HepG2 (cell line): ENCODE results near the gene MAST1. TPM values are rescaled to one million over a fixed set of nuclear protein-coding genes. Genes with fewer than 3 reads are reported as not detected.

Experiments
- BRD4 ChIP-seq: sonication (generic); formaldehyde crosslinking; IDR thresholded peaks from 2 replicates; pipeline ENCODE4 v1.4.0; 2020; ENCODE audit warnings: missing genetic modification reagents
- CBX2 ChIP-seq, 2 experiments: fragments of 200-600 bp in 1 of 2; sonication (generic); formaldehyde crosslinking in 1 of 2; IDR thresholded peaks; 2 replicates each; pipeline versions ENCODE4 v1.7.0 to v1.8.1; 2018 to 2022; ENCODE audit warnings: low read depth in 2 of 2, low read length in 1 of 2, mild to moderate bottlenecking in 1 of 2, missing genetic modification reagents in 1 of 2
- DNMT1 ChIP-seq: sonication (generic); formaldehyde crosslinking; IDR thresholded peaks from 2 replicates; pipeline ENCODE4 v1.5.1; 2020; ENCODE audit warnings: mild to moderate bottlenecking, missing genetic modification reagents
- FOSL2 ChIP-seq: sonication (generic); formaldehyde crosslinking; IDR thresholded peaks from 2 replicates; pipeline ENCODE4 v1.4.0; 2020; ENCODE audit warnings: missing genetic modification reagents
- HOXA5 ChIP-seq: sonication (generic); formaldehyde crosslinking; IDR thresholded peaks from 2 replicates; pipeline ENCODE4 v1.4.0; 2020; ENCODE audit warnings: missing genetic modification reagents
- ISX ChIP-seq: sonication (generic); formaldehyde crosslinking; conservative IDR thresholded peaks from 2 replicates; pipeline ENCODE4 v1.5.0; 2020; ENCODE audit warnings: missing genetic modification reagents
- KAT2B ChIP-seq: fragments of 150-350 bp; IDR thresholded peaks from 2 replicates; pipeline ENCODE4 v1.6.1; 2014; ENCODE audit warnings: low read depth, low read length, borderline replicate concordance
- KDM1A ChIP-seq: IDR thresholded peaks from 2 replicates; pipeline ENCODE4 v1.6.1; 2016; ENCODE audit warnings: missing compliant biosample characterization
- NCOA2 ChIP-seq: sonication (generic); formaldehyde crosslinking; IDR thresholded peaks from 2 replicates; pipeline ENCODE4 v1.8.0; 2022; ENCODE audit warnings: inconsistent platforms
- NFATC3 ChIP-seq: sonication (generic); formaldehyde crosslinking; IDR thresholded peaks from 2 replicates; pipeline ENCODE4 v1.5.1; 2020; ENCODE audit warnings: mild to moderate bottlenecking, missing genetic modification reagents
- NONO ChIP-seq, 2 experiments: fragments of 450-650 bp in 1 of 2; sonication (generic) in 1 of 2; formaldehyde crosslinking in 1 of 2; IDR thresholded peaks in 1 of 2; conservative IDR thresholded peaks in 1 of 2; 2 replicates each; pipeline versions ENCODE4 v1.6.1 to v1.8.0; 2017 to 2022; ENCODE audit warnings: mild to moderate bottlenecking in 1 of 2, missing genetic modification reagents in 1 of 2, moderate library complexity in 1 of 2
- NR3C1 ChIP-seq: sonication (generic); formaldehyde crosslinking; IDR thresholded peaks from 2 replicates; pipeline ENCODE4 v1.4.0; 2020; ENCODE audit warnings: missing genetic modification reagents
- RFXANK ChIP-seq: IDR thresholded peaks from 2 replicates; pipeline ENCODE4 v1.6.1; 2016
- SAFB2 ChIP-seq: sonication (generic); formaldehyde crosslinking; IDR thresholded peaks from 2 replicates; pipeline ENCODE4 v1.5.1; 2020; ENCODE audit warnings: missing genetic modification reagents, low read depth, mild to moderate bottlenecking, borderline replicate concordance
- SIX1 ChIP-seq: sonication (generic); formaldehyde crosslinking; IDR thresholded peaks from 2 replicates; pipeline ENCODE4 v1.4.0; 2020; ENCODE audit warnings: missing genetic modification reagents, borderline replicate concordance
- SKI ChIP-seq: fragments of 450-650 bp; IDR thresholded peaks from one replicate; pipeline ENCODE4 v1.6.1; 2018; ENCODE audit warnings: mild to moderate bottlenecking; ENCODE audit not compliant: partially characterized antibody
- SPEN ChIP-seq: sonication (generic); formaldehyde crosslinking; IDR thresholded peaks from 2 replicates; pipeline ENCODE4 v1.5.1; 2020; ENCODE audit warnings: low read depth, mild to moderate bottlenecking, missing genetic modification reagents
- TBX2 ChIP-seq: sonication (generic); formaldehyde crosslinking; IDR thresholded peaks from 2 replicates; pipeline ENCODE4 v1.5.0; 2020; ENCODE audit warnings: missing genetic modification reagents, mild to moderate bottlenecking, borderline replicate concordance
- ZNF121 ChIP-seq: sonication (generic); formaldehyde crosslinking; IDR thresholded peaks from 2 replicates; pipeline ENCODE4 v1.5.0; 2020; ENCODE audit warnings: mild to moderate bottlenecking, missing genetic modification reagents
- ZNF441 ChIP-seq: sonication (generic); formaldehyde crosslinking; IDR thresholded peaks from 2 replicates; pipeline ENCODE4 v1.7.0; 2021; ENCODE audit warnings: missing genetic modification reagents, borderline replicate concordance
- ZNF569 ChIP-seq: sonication (generic); formaldehyde crosslinking; IDR thresholded peaks from 2 replicates; pipeline ENCODE4 v1.5.0; 2020; ENCODE audit warnings: mild to moderate bottlenecking, missing genetic modification reagents, moderate library complexity, borderline replicate concordance
- ZNF615 ChIP-seq: sonication (generic); formaldehyde crosslinking; IDR thresholded peaks from 2 replicates; pipeline ENCODE4 v1.5.0; 2020; ENCODE audit warnings: mild to moderate bottlenecking, missing genetic modification reagents, borderline replicate concordance
- ZNF691 ChIP-seq: sonication (generic); formaldehyde crosslinking; IDR thresholded peaks from 2 replicates; pipeline ENCODE4 v1.4.0; 2020; ENCODE audit warnings: missing genetic modification reagents, low read depth, mild to moderate bottlenecking, borderline replicate concordance
- ZNF790 ChIP-seq: sonication (generic); formaldehyde crosslinking; IDR thresholded peaks from 2 replicates; pipeline ENCODE4 v1.8.0; 2022; ENCODE audit warnings: missing genetic modification reagents, mild to moderate bottlenecking, borderline replicate concordance
- ZNF850 ChIP-seq: sonication (generic); formaldehyde crosslinking; conservative IDR thresholded peaks from 2 replicates; pipeline ENCODE4 v1.9.0; 2021; ENCODE audit warnings: mild to moderate bottlenecking, missing genetic modification reagents
- polyA plus RNA-seq, 8 experiments: library from polyadenylated mRNA; depleted of rRNA in 3 of 8; stranded (reverse) in 7 of 8; unstranded in 1 of 8; fragments of >200 nt; fragmentation: Illumina TruSeq in 4 of 8; extraction: Trizol in 4 of 8; gene quantifications; 2 replicates each; pipeline versions ENCODE4 v1.2.1 to v1.2.3, GENCODE V29; 2011 to 2016; ENCODE audit warnings: low read depth in 4 of 8, missing spikeins in 1 of 8, mixed read lengths in 1 of 8; ENCODE audit not compliant: insufficient read depth in 1 of 8
- total RNA-seq, 5 experiments: library from RNA; depleted of rRNA; stranded (reverse); fragments of >200 nt; fragmentation: Illumina TruSeq; extraction: Trizol; gene quantifications; 2 replicates each; pipeline ENCODE4 v1.2.3, GENCODE V29; 2016; ENCODE audit warnings: low read depth in 1 of 5
- TF ChIP-seq, protein P1 (sequence below): sonication (generic); formaldehyde crosslinking; IDR thresholded peaks from 2 replicates; pipeline ENCODE4 v1.5.0; 2020; ENCODE audit warnings: missing genetic modification reagents
- TF ChIP-seq, protein P2 (sequence below): sonication (generic); formaldehyde crosslinking; IDR thresholded peaks from 2 replicates; pipeline ENCODE4 v1.5.0; 2020; ENCODE audit warnings: missing genetic modification reagents
- TF ChIP-seq, protein P3 (sequence below): IDR thresholded peaks from 2 replicates; pipeline ENCODE4 v1.6.1; 2016; ENCODE audit warnings: missing genetic modification reagents, missing compliant biosample characterization

Gene MAST1
- total and polyA plus RNA-seq, 2 of the 13 experiments (the other 11 are each of a cell fraction or from before 2014, with no cell fraction given) = 0.73 to 4.7 TPM

- TF ChIP-seq NONO (IDR thresholded peaks at IDR 0.05) (no peak), NONO (CRISPR knock-in tag; conservative IDR thresholded peaks at IDR 0.05) (peak; percentile 86), NR3C1 (CRISPR knock-in tag) (no peak), KAT2B (no peak), SAFB2 (CRISPR knock-in tag) (peak; percentile 64), HOXA5 (no peak; the same call in 1 of the 2 replicates), KDM1A (no peak), ZNF121 (CRISPR knock-in tag) (no peak), DNMT1 (CRISPR knock-in tag) (no peak), FOSL2 (CRISPR knock-in tag) (peak; percentile 61), ZNF569 (CRISPR knock-in tag) (no peak), RFXANK (CRISPR knock-in tag) (peak; percentile 68; the same call in 1 of the 2 replicates), ZNF691 (CRISPR knock-in tag) (peak; percentile 62; the same call in 1 of the 2 replicates), CBX2 (IDR thresholded peaks at IDR 0.05; ENCODE audit: low read depth, low read length) (no peak), CBX2 (CRISPR knock-in tag; IDR thresholded peaks at IDR 0.05; ENCODE audit: low read depth) (no peak), SKI (no peak), NCOA2 (CRISPR knock-in tag) (peak; percentile 22; the same call in 1 of the 2 replicates), ZNF615 (CRISPR knock-in tag) (peak; percentile 82; the same call in 1 of the 2 replicates), ZNF441 (CRISPR knock-in tag) (0 out of 2 replicates have a peak, but pooled peaks have one; percentile 49), NFATC3 (CRISPR knock-in tag) (no peak), ZNF790 (no peak), BRD4 (CRISPR knock-in tag) (0 out of 2 replicates have a peak, but pooled peaks have one; percentile 17), SPEN (peak; percentile 82), TBX2 (CRISPR knock-in tag) (peak; percentile 81), ISX (no peak), ZNF850 (CRISPR knock-in tag) (no peak), SIX1 (CRISPR knock-in tag) (no peak; the same call in 1 of the 2 replicates)
- TF ChIP-seq, protein P1, sequence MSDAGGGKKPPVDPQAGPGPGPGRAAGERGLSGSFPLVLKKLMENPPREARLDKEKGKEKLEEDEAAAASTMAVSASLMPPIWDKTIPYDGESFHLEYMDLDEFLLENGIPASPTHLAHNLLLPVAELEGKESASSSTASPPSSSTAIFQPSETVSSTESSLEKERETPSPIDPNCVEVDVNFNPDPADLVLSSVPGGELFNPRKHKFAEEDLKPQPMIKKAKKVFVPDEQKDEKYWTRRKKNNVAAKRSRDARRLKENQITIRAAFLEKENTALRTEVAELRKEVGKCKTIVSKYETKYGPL (CRISPR knock-in tag) = no peak
- TF ChIP-seq, protein P2, sequence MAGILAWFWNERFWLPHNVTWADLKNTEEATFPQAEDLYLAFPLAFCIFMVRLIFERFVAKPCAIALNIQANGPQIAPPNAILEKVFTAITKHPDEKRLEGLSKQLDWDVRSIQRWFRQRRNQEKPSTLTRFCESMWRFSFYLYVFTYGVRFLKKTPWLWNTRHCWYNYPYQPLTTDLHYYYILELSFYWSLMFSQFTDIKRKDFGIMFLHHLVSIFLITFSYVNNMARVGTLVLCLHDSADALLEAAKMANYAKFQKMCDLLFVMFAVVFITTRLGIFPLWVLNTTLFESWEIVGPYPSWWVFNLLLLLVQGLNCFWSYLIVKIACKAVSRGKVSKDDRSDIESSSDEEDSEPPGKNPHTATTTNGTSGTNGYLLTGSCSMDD (CRISPR knock-in tag) = peak; percentile 81; the same call in 1 of the 2 replicates
- TF ChIP-seq, protein P3, sequence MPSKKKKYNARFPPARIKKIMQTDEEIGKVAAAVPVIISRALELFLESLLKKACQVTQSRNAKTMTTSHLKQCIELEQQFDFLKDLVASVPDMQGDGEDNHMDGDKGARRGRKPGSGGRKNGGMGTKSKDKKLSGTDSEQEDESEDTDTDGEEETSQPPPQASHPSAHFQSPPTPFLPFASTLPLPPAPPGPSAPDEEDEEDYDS (CRISPR knock-in tag) = peak; percentile 54
Observed at GRCh38 chr19:12806242-12807081, 31.9 kb upstream of the MAST1 start, which contains the start of gene RNASEH2A (continued).
